HG03571 (cell line): ENCODE measurements around the gene GALNT9.
"Not testable (repeated sequence)": the region's sequence is repeated elsewhere in the genome, so short reads cannot be mapped to it uniquely, and the experiment has no call there.

Experiments used
- ATAC-seq: cut with Tn5 transposase; IDR thresholded peaks from one replicate; pipeline ENCODE4 v1.9.1; 2021; ENCODE audit not compliant: unreplicated experiment

GALNT9 gene

DNA sequence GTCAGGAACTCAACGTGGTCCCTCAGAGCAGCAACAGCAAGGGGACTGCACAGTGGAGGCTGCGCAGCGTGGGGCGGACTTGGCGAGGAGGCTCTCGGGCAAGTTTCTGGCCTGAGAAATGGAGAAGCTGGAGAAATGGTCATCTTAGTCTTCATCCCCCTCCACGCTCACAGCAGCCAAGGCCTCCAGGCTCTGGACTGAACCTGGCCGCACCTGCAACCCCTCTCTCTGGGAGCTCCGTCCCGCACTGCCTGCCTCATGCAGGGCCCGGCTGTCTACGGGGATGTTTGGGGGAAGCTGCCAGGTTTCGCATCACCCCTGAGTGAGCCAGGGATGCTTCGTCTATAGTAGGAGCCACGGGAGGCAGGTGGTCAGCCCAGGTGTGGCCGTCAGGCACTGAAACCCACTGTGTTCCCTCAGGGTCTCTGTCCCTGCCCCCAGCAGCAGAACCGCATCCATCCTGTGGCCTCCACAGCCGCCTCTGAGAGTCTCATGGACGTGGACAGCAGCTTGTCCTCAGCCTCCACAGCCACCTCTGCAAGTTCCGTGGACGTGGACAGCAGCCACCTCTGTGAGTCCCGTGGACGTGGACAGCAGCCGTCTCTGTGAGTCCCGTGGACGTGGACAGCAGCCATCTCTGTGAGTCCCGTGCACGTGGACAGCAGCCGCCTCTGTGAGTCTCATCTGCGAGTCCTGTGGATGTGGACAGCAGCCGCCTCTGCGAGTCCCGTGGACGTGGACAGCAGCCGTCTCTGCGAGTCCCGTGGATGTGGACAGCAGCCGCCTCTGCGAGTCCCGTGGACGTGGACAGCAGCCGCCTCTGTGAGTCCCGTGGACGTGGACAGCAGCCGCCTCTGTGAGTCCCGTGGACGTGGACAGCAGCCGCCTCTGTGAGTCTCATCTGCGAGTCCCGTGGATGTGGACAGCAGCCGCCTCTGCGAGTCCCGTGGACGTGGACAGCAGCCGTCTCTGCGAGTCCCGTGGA, 29.1 kb upstream of the GALNT9 start:
- not testable (repeated sequence) for ATAC-seq

DNA sequence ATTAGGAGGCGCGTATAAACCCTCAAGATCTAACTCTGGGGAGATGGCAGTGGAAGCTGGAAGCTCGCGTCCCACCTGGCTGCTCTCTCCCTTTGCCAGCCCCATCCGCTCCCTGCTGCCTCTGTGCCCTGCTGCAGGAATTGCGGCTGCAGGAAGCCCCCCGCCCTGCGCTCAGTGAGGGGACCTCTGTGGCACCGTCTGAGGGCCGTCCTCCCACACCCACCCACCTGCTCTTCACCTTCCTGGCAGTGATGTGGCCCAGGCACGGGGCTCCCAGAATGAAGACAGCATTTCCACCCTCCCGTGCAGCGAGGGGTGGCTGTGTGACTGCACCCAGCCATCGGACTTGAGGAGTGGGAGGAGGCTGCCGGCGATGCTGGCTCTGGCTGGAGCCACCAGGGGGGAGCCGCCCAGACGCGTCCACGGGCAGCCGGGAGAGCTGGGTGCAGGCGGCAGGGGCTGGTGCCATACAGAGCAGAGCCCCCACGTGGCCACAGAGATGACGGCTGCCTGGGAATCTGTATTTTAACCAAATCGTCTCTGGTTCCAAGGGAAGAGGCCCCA, 28.3 kb upstream of the GALNT9 start:
- ATAC-seq, result no peak

DNA sequence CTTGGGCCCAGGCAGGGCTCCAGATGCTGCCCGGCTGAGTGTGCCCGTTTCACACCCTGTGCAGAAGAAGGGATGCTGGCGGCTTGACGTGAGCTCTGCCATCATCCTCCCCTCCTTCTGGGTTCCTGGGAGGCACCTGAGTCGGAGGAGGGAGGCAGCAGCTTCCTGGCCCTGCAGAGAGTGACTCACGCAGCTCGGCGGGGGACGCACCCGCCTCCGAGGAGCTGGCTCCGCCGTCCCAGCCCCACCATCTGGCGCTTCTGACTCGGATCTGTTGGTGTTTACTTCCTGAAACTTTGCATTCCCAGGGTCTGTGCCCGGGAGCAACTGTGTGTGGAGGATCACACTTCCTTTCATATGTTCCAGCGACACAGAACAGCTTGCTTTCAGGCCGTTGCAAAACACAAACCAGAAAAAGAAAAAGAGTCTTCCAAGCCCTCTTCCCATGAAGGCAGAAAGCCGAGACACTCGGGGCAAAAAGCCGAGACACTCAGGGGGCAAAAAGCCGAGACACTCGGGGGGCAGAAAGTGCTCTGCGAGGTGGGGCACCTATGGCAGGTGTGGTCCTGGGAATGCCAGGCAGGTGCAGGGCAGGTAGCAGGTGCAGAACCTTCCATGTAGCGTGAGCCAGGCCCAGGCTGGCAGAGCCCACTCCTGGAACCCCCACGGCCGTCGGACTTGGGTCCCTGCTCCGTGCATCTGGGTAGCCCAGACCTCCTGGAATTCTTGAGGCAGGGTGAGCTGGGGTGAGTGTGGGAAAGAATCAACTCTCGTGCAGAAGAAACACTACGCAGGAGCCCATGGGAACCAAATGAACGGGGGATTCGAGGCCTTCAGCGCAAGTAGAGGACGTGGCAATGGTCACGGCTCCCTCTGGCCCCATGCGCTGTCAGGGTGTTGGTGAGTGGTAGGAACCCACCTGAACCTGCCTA, 27.6 kb upstream of the GALNT9 start:
- no peak for ATAC-seq

DNA sequence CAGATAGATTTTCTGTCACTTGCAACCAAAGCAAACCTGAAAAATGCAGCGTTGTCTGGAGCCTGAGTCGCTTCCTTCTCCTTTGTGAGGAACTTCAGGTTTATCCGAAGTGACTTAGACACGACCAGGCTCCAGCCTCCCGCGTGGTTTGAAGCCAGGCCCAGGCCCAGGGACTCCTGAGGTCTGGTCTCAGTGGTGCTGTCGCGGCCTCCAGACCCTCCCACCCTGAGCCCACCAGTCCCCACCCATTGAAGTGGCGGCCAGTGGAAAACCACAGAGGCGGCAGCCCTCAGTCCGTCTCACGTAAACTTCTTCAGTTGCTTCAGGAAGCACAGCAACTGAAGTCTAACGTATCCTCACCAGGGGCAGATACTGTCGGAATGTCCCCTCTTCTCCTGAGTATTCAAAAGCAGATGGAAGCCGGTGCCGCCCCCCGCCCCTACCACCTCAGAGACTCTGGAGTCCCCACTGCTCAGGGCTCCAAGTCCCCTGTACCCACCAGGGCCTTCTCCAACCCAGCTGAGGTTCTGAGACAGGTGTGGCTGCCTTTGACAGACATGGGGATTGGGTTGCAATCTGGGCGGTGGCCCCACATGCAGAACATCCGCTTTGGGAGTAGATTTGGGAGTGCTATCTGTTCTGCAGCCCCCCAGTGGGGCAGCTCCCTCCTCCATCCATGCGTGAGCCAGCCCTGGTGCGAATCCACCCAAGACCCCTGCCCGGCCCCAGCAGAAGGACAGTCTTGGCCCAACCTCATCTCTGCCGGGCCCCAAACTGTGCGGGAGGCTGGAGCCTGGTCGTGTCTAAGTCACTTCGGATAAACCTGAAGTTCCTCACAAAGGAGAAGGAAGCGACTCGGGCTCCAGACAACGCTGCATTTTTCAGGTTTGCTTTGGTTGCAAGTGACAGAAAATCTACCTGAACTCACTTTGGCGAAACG, 26.6 kb upstream of the GALNT9 start:
- no peak for ATAC-seq

DNA sequence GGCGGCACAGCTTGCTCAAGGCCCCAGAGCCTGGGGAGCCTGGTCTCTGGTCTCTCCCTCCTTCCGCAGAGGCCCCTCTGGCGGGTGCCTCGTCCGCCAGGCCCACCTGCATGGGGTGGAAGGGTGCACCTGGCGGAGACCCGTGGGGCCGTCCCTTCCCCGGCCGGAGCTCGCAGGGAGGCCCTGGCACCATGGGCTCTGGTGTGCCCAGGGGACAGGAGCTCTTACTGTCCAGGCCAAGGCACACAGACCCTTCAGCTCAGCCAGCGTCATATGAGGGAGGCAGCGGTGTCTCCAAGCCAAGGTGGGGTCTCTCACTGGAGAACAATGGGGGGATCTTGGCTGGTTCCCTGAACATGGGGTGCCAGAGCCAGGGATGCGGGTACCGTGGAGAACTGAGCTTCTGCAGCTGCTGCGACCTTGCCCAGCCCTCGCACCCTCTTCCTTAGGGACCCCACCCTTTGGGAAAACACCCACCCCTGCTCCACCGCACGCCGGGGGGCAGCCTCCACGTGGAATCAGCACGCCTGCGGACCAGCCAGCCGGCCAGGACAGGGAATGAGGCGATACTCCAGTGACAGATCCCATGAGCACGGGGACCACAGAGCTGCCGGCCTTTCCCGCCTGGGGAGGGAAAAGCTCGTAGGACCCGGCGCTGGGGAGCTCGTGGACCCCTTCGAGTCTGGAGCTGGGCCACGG, 25.7 kb upstream of the GALNT9 start:
- ATAC-seq, result no peak

DNA sequence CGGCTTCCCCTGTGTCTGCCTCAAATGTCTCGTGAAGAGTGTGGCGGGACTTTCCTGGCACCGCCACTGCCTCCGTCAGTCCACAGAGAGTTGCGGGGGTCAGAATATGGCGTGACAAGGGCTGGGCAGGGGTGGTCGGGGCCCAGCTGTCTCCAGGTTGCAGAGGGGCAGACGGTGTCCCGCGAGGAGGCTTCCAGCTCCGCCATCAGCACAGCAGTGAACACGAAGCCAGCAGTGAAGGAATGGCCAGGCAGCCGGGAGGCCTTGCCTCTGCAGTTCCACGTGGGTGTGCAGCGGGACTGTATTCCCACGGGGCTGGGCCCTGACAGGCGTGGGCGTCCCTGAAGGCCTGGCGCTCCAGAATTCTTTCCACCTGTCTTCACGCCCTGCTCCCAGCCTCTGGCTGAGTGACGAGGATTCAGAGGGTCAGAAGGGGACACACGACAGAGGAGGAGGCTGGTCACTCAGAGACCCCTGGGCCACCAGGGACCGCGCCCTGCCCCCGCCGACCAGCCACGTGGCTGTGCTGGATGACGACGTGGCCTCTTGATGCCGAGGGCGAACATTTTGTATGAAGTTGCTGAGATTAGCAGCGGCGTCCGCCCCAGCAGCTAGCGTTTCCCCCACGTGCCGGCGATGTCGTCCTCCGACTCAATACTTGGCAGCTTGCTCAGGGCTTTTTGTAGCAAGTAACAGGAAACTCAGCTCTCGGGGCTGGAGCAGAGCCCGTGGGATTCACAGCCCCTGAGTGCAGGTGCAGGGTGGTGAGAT, 25.0 kb upstream of the GALNT9 start:
- ATAC-seq, result no peak

DNA sequence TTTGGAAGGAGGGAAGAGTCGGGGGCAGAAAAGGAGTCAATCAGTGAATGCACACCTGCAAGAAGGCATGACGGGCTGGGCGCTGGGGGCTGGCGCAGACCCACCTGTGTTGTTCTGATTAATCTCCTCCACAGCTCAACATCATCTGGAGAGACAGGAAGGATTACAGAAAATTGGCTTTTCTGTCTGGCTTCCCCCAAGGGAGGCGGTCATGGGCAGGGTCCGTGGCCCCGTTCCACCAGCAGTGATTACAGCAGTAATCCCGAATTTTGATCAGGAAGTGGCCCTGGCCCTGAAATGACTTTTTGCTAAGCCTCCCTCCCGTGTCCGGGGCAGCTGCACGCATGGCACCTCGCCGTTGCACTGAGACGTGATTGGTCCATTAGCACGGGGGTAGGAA, 24.4 kb upstream of the GALNT9 start:
- no peak for ATAC-seq

DNA sequence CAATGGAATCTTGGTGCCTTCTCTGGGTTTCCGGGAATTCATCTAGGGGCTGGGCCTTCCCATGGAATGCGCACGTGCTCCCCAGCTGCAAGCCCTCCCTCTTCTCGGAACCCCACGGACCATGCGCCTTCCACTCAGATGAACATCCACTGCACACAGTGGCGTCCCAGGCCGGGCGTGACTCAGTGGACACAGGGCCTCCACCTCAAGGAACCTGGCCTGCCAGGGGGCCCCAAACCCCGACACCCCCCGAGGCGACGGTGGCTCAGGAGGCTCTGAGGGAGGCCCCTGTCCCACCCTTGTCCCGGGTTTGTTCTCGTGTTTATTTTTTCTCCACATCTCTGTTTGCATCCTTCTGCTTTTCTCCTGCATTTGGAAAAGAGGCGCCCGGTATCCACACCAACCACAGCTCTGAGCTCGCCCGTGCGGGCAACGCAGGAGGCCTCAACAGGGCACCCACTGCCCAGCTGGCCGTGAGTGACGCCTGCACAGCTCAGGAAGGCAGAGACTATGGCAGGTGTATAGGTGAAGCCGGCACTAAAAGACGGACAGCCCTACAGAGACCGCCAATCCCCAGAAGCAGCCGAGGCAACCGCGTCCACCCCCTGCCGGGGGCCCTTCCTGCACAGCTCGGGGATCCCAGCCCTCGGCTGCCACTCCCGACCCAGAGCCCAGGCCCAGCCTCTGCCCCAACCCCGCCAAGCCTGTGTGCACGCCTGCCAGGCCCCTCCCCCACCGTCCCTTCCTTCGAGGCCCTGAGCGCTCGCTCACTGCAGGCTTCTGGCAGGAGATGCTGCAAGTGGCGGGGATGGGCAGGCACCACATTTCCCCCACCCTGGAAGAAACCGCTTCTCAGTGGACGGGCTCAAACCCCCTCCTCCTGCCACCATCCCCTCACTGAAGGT, 23.8 kb upstream of the GALNT9 start:
- no peak for ATAC-seq

DNA sequence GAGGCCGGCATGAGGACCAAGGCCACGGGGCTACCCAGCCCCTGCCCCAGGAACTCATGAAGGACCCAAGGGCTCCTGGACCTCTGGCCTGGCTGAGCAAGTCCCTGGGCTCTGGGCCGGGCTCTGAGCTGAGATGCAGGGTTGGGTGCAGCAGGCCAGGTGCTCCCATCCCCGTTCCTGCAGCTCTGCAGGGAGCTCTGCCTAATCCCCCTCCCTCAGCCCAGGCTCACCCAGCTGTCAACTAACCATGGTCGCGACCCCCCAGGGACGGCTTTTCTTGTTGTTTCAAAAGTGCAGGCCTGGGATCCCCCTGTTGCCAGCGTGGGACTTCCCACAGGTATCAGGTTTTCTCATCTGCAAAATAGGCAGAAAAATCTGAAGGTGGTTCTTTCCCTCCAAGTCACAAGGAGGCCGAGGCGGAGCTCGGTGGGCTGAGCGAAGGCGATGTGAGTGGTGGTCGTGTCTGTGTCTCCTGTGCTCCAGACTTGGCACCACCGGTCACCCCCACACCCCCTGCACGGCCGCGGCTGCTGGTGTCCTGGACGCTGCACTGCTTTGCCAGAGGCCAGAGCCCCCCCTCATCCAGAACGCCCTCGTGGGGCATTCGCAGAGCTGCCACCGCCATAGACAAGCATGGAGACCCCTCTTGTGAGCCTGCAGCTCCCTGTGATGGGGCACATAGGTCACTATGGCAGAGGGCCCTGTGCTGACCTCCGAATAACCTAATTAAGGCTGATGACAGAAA, 22.5 kb upstream of the GALNT9 start:
- ATAC-seq, result no peak

DNA sequence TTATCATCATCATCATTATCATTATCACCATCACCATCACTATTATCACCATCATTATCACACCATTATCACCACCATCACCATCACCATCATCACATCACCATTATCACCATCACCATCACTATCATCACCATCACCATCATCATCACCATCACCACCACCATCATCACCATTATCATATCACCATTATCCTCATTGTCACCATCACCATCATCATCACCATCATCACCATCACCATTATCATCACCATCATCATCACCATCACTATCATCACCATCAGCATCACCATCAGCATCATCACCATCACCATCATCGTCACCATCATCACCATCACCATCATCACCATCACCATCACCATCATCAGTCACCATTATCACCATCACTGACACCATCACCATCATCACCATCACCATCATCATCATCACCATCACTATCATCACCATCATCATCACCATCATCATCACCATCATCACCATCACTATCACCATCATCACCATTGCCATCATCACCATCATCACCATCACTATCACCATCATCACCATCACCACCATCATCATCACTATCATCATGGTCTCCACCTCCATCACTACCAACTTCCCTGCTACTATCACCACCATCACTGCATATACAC, 20.2 kb upstream of the GALNT9 start:
- no peak for ATAC-seq

DNA sequence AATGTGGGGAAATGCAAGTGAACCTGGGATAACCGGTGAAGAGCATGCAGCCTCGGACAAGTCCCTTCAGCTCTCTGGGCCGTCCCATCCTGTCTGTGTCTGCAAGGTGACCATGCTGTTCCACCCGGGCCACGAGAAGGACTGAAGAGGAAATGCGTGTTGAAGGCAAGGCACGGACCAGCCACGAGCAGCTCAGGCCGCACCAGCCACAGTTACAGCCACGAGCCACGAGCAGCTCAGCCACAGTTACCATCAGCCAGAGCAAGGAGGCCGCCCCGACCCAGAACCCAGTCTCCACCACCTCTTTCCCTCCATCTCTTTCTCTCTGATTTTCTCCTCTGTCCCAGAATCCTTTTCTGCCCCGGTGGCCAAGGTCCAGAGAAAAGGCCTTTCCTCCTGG, 18.8 kb upstream of the GALNT9 start:
- ATAC-seq, result no peak

DNA sequence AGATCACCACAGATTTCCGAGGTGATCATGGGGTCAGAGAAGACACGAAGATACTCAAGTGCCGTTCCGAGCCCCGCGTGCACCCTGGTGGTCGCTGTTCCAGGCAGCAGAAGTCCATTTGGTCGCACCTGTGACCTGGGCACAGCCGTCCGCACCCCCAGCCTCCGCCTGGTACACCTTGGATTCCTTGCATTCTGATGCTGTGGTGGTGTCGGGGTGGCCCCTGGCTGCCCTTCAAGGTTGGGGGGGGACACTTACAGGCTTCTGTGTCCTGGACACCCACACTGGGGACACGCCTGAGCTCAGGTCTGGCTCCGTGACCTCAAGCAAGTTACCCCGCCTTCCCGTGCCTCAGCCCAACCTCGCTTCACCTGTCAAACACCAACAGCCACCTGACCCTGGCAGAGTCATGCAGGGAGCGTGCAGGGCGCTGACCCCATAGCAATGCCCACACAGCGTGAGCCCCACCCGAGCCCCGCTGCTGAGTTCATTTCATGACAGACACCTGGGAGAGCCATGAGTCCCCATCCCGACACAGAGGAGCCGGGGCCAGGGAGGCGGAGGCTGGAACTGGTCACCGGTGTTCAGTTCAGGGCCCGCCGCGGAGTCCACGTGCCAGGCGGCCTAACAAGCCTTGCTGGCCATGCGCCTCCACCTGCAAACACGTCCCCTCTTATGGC, 17.9 kb upstream of the GALNT9 start:
- no peak for ATAC-seq

DNA sequence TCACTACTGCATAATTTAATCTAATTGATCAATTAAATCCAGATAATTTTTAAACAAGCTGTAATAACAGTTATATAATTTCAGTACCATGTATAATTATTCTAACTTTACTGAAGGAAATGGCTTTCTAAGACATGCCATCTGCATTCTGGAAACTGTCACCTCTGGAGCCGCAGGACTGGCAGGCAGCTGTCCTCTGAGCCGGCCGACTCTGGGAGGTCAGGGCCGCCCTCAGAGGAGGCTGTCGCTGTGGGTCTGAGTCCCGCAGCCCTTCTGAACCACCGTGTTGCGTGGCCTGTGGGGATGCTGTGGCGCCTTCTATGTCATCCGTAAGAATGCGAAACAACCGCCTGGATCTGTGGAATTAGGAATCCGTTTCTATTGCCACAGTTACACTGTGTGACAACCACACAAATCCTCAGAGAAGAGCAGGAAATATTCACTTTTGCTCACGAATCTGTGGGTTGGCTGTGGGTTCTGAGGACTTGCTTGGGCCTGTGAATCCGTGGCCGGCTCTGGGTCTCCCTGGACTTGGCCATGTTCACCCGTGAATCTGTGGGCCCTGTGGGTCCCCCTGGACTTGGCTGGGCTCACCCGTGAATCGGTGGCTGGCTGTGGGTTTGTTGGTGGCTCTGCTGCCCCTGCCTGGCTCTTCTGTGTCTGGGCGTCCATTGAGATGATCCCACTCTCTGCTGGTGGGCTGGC, 17.2 kb upstream of the GALNT9 start:
- ATAC-seq, result no peak

DNA sequence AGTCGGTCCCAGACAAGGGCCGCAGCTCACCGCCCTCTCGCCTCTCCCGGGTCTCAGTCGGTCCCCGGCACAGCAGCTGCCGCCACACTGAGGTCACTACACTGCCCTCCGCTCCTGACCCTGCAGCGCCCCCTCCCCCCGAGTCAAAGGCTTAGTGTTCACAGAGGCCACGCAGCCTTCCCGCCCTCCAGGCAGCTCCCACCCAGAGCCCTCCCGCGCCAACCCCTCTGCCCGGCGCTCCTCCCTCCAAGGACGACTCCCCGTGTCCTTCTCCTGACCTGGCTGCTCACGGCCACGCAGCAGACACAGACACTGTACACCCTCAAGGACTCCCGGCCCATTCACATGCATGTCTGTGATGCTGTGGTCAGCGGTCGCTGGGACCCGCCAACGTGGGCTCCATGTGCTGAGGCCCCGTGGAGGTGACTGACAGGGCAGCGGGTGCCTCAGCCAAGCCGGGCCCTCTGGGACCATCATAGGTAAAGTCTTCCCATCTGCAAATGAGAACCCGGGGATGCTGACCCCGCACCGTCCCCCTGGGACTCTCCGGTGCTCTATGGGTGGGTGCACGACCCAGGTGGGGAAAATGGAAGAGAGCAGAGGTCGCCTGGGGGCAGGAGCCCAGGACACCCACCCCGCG, 16.3 kb upstream of the GALNT9 start:
- ATAC-seq, result no peak

DNA sequence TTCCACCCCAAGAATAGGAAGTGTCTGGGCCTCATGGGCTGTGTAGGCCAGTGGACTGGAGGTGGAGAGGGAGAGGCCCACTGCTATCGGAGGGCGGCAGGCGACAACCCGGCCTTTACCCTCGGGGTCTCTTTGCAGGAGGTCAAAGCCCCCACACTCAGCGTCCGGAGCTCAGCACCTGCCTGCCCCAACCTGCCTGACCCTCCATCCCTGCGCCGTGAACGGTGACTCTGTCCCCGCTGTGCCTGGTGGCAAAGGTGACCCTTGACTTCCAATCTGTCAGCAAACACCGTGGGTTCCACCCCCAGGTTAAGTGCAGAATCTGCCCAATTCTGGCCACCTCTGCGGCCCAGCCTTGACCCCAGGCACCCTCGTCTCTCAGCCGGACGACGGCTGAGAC, 15.7 kb upstream of the GALNT9 start:
- no peak for ATAC-seq
